Stimulated activated CD4-positive, alpha-beta T cell treated with anti-CD3 and anti-CD28 coated beads, Interleukin-4, amount 100 ng/mL, for 48 hours (primary cell): ENCODE data around the gene CHMP4B.

ENCODE experiments used
- DNase-seq, 2 donors: peaks; one replicate each; pipeline ENCODE4 v3.0.0-alpha.2; 2020; ENCODE audit warnings: low read depth in 2 of 2

The CHMP4B gene

GRCh38 chr20:33900521-33901131 lies 89.5 kb downstream of the CHMP4B start:
- no peak for DNase-seq

GRCh38 chr20:33901132-33901523 lies 90.0 kb downstream of the CHMP4B start:
- DNase-seq, result no peak

DNA sequence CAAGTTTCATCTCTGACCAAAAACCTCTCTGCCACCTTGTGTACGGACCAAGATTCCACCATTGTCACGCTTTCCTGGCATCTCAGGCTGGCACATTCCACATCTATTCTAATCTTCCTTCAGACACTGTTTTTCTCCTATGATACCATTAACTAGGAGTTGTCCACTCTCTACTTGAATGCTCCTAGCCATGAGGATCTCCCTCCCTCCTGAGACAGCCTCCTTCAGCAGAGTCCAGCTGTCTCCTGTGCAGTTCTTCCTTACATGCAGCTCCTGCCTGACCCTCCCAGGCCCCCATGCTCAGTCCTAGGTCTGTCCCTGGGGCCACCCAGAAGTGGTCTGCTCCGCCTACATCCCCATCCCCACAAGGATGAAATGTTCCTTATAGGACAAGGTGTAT lies 90.9 kb downstream of the CHMP4B start:
- no peak for DNase-seq
